Retinal pigment epithelial cell (primary cell): ENCODE measurements around the gene MAMSTR.

Experiments used
- DNase-seq: peaks from one replicate; pipeline ENCODE4 v3.0.0-alpha.2; 2010; ENCODE audit warnings: low read depth
- H3K4me3 ChIP-seq: 2 replicates; pipeline ENCODE4 v1.5.1; 2011; ENCODE audit warnings: mild to moderate bottlenecking, low read length, control low read depth, moderate library complexity
- TF ChIP-seq, protein P1 (sequence below): conservative IDR thresholded peaks from 2 replicates; pipeline ENCODE4 v1.5.1; 2011; ENCODE audit warnings: low read depth, low read length, control low read depth, inconsistent platforms

MAMSTR gene

DNA sequence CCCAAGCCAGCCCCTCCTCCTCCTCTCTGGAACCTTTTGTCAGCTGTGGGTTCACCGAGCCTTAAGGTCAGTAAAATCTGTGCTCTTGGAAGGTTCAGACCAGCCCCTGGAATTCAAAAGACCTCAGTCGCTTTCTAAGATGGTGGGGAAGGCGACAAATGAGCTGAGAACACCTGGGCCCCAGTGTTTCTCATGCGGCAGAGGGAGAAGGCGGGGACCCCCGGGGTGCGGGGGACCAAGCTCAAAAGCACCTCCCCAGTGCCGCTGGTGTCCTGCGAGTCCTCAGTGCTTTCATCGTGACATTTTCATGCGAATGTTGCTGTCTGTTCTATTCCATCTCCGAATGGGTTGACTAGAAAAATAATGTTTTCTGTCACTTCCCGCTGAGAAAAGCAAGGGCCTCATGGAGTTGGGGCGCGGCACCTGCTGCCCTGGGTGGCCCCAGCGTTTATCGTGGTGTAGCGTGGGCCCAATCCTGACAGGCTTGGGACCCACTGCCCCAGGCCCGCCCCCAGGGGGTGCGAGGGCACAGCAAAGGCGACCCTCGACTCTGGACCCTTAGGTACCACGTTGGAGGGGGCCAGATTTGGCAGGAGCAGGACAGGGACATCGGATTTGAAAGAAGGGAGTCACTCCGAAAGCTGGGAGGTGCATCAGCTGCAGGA, 46.0 kb downstream of the MAMSTR start:
- TF ChIP-seq, protein P1, sequence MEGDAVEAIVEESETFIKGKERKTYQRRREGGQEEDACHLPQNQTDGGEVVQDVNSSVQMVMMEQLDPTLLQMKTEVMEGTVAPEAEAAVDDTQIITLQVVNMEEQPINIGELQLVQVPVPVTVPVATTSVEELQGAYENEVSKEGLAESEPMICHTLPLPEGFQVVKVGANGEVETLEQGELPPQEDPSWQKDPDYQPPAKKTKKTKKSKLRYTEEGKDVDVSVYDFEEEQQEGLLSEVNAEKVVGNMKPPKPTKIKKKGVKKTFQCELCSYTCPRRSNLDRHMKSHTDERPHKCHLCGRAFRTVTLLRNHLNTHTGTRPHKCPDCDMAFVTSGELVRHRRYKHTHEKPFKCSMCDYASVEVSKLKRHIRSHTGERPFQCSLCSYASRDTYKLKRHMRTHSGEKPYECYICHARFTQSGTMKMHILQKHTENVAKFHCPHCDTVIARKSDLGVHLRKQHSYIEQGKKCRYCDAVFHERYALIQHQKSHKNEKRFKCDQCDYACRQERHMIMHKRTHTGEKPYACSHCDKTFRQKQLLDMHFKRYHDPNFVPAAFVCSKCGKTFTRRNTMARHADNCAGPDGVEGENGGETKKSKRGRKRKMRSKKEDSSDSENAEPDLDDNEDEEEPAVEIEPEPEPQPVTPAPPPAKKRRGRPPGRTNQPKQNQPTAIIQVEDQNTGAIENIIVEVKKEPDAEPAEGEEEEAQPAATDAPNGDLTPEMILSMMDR: no peak
- no peak for DNase-seq
- H3K4me3 ChIP-seq: no peak overlapping the region

DNA sequence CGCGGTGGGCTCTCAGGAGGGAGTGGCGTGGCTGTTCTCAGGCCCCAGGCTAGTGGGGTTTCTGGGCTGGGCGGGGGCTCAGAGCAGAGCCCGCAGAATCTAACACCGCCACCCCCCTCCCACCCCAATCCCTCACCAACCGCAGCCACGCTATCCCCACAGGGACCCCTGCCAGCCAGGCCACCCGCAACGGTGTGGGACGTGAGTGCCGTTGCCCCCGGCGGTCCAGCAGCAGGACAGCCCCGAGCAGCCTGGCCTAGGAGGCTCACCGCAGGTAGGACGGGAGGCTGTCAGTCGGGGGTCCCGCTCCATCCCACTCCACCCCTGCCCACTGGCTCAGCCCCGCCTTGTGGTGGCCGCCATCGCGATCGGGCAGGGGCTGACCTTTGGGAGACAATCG, 46.5 kb downstream of the MAMSTR start, which contains the start of gene NTN5:
TSS of gene NTN5 (minus strand) at position 24 of the 400 bp plus-strand sequence. CDS start 2,031 bp downstream, outside the sequence.
- DNase-seq: no peak
- TF ChIP-seq, protein P1: no peak
- H3K4me3 ChIP-seq: no peak within 1 kb of the TSS

DNA sequence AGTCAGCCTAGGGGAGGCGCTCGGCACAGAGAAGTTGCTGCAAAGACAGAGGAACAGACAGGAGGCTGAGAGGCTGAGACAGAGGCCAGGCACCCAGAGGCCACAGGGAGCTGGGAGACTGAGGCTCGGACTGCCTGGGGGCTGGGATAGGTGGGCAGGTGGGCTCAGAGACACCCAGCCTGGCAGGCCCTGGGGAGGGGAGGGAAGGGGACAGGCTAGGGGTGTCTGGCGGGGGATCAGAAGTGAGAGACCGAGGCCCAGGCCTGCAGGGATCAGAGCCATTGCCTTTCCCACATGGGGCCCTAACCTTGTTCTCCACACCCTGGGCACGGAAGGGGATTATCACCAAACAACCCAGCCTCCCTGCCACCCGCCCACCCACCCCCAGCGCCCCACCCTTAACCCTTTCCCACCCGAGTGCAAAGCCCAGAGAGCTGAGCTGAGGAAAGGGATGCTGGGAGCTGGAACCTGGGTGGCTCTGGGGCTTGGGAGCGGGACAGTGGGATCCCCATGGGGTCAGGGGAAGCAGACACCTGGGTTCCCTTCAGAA, 48.0 kb downstream of the MAMSTR start:
- TF ChIP-seq, protein P1: no peak
- no peak for DNase-seq
- H3K4me3 ChIP-seq: no peak overlapping the region

DNA sequence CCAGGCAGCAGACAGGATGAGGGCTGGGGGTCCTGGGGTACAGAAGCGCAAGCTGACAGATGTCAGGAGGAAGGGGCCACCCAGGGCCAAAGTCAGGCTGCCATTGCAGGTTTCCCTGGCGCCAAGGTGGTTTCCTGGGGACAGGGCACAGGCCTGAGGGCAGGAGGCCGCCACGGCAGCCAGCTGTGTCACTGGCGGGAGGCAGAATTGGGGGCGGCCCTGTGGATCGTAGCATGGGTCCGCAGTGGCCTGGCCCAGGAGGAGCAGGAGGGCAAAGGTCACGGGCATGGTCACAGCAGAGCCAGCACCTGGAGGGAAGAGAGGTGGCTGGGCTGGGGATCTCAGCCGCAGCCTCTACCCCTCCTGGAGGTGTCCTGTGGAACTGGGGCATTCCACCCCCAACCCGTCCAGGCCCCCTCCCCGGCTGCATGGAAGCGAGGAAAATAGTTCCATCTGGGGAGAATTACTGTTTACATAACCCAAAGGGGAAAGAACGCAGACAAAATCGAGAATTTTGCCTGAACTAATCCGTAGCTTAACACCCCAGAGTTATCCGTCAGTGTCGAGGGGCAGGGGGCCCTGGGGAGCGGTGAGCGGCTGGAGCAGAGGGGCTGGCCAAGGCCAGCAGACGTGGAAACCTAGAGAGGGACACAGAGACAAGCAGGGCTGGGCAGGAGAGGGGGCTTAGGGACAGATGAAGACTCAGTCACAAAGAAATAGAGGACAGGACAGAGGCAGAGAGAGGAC, 48.7 kb downstream of the MAMSTR start:
- DNase-seq: no peak
- H3K4me3 ChIP-seq: no peak overlapping the region
- TF ChIP-seq, protein P1: no peak

DNA sequence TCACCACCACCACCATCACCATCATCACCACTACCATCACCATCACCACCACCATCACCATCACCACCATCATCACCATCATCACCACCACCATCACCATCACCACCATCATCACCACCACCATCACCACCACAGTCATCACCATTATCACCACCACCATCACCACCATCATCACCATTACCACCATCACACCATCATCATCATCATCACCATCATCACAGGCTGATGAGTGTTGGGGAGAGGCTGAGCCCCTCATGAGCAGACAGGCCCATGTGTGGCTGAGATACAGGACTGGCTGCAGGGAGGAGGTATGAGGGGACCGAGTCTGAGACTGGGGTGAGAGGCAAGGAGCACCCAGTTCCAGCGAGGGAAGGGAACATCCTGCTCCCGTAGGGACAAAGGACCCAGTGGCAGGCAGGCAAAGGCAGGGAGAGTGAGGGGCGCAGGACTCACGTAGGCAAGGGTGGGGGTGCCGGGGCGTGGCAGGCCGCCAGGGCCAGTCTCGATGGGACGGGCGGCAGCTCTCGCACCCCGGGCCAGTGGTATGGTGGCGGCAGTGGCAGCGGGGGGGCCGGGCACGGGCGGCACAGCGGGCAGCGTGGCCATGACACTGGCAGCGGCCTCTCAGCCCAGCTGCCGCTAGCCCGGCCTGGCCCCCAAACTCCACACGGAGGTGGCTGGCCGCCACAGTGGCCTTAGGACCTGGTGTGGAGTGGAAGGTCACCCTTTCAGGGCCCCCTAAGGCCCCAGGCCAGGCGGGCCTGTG, 49.4 kb downstream of the MAMSTR start:
- DNase-seq: no peak
- TF ChIP-seq, protein P1: no peak

DNA sequence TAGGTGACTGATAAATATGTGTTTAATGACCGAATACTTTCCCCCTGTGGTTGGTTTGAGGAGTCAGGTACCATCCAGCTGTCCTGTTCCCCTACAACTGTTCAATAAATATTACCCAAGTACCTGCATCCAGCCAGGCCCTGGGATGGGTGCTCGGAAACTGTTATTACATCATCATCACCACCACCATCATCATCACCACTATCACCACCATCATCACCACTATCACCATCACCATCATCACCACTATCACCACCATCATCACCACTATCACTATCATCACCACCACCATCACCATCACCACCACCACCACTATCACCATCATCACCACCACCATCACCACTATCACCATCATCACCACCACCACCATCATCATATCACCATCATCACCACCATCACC, 50.8 kb downstream of the MAMSTR start:
- no peak for DNase-seq
- H3K4me3 ChIP-seq: no peak overlapping the region
- TF ChIP-seq, protein P1: no peak

More for the DNA sequence above, 49.4 kb downstream of the MAMSTR start:
- H3K4me3 ChIP-seq: no peak overlapping the region
